Activated T-cell treated with anti-CD3 and anti-CD28 coated beads for 48 hours (primary cell): Measurements from ENCODE around the gene CRTAC1.

Experiments used
- DNase-seq: peaks from one replicate; pipeline ENCODE4 v3.0.0-alpha.2; 2020; ENCODE audit warnings: low read depth

CRTAC1 gene

GRCh38 chr10:97923476-97923875 lies 106.9 kb downstream of the CRTAC1 start:
- DNase-seq, result no peak

GRCh38 chr10:97923057-97923456 lies 107.4 kb downstream of the CRTAC1 start:
- no peak for DNase-seq

- DNase-seq, result no peak
Observed at GRCh38 chr10:97922022-97922758, 108.2 kb downstream of the CRTAC1 start.

- no peak for DNase-seq
Observed at GRCh38 chr10:97921581-97922021, 108.8 kb downstream of the CRTAC1 start.

GRCh38 chr10:97920865-97921264 lies 109.6 kb downstream of the CRTAC1 start:
- no peak for DNase-seq

- no peak for DNase-seq
Observed at GRCh38 chr10:97919012-97919411, 111.4 kb downstream of the CRTAC1 start.

- DNase-seq, result no peak
Observed at GRCh38 chr10:97916586-97916985, 113.8 kb downstream of the CRTAC1 start.

- no peak for DNase-seq
Observed at GRCh38 chr10:97915346-97916131, 114.9 kb downstream of the CRTAC1 start.

GRCh38 chr10:97914837-97915211 lies 115.6 kb downstream of the CRTAC1 start:
- peak; percentile 74 for DNase-seq

GRCh38 chr10:97914171-97914836 lies 116.1 kb downstream of the CRTAC1 start:
- DNase-seq, result no peak

- no peak for DNase-seq
Observed at GRCh38 chr10:97913614-97914013, 116.8 kb downstream of the CRTAC1 start.

GRCh38 chr10:97913193-97913592 lies 117.2 kb downstream of the CRTAC1 start:
- no peak for DNase-seq

- no peak for DNase-seq
Observed at GRCh38 chr10:97911217-97911616, 119.2 kb downstream of the CRTAC1 start.

- DNase-seq, result no peak
Observed at GRCh38 chr10:97910661-97911060, 119.8 kb downstream of the CRTAC1 start.

GRCh38 chr10:97907830-97908229 lies 122.6 kb downstream of the CRTAC1 start:
- DNase-seq, result no peak

GRCh38 chr10:97907211-97907610 lies 123.2 kb downstream of the CRTAC1 start:
- no peak for DNase-seq

- DNase-seq, result no peak
Observed at GRCh38 chr10:97905276-97905675, 125.1 kb downstream of the CRTAC1 start.

- DNase-seq, result no peak
Observed at GRCh38 chr10:97904576-97904975, 125.8 kb downstream of the CRTAC1 start.

- DNase-seq, result no peak
Observed at GRCh38 chr10:97904018-97904381, 126.4 kb downstream of the CRTAC1 start.

- DNase-seq, result no peak
Observed at GRCh38 chr10:97903128-97904017, 127.0 kb downstream of the CRTAC1 start.

- DNase-seq, result no peak
Observed at GRCh38 chr10:97901381-97901780, 129.0 kb downstream of the CRTAC1 start.

GRCh38 chr10:97898429-97898828 lies 132.0 kb downstream of the CRTAC1 start:
- no peak for DNase-seq
